Activated gamma-delta T cell (primary cell): Measurements from ENCODE around the gene SLC12A7.

ENCODE experiments used
- DNase-seq: peaks from one replicate; lab custom pipeline; 2025; lab: John Stamatoyannopoulos, UW

SLC12A7 gene

GRCh38 chr5:1018596-1018995 is 93.3 kb downstream of the SLC12A7 start:
- no peak for DNase-seq

GRCh38 chr5:1017691-1018455 is 94.0 kb downstream of the SLC12A7 start:
- DNase-seq = no peak

- DNase-seq = no peak
These were observed 94.8 kb downstream of the SLC12A7 start for GRCh38 chr5:1017056-1017455.

- DNase-seq = no peak
These were observed 95.4 kb downstream of the SLC12A7 start for GRCh38 chr5:1016476-1016875.

GRCh38 chr5:1016036-1016435 is 95.8 kb downstream of the SLC12A7 start:
- DNase-seq = no peak

- DNase-seq = no peak
These were observed 96.4 kb downstream of the SLC12A7 start for GRCh38 chr5:1015507-1015906.

- DNase-seq = no peak
These were observed 97.1 kb downstream of the SLC12A7 start for GRCh38 chr5:1014781-1015221.

- DNase-seq = no peak
These were observed 97.5 kb downstream of the SLC12A7 start for GRCh38 chr5:1014346-1014745.

GRCh38 chr5:1013948-1014301 is 97.9 kb downstream of the SLC12A7 start:
- no peak for DNase-seq

GRCh38 chr5:1013238-1013947 is 98.5 kb downstream of the SLC12A7 start:
- no peak for DNase-seq

- no peak for DNase-seq
These were observed 99.0 kb downstream of the SLC12A7 start for GRCh38 chr5:1012900-1013237.

GRCh38 chr5:1012313-1012841 is 99.5 kb downstream of the SLC12A7 start:
- no peak for DNase-seq

- no peak for DNase-seq
These were observed 100.0 kb downstream of the SLC12A7 start for GRCh38 chr5:1011741-1012312.

- DNase-seq = no peak
These were observed 100.6 kb downstream of the SLC12A7 start for GRCh38 chr5:1011226-1011631.

- no peak for DNase-seq
These were observed 101.2 kb downstream of the SLC12A7 start for GRCh38 chr5:1010641-1011046.

GRCh38 chr5:1010181-1010510 is 101.7 kb downstream of the SLC12A7 start:
- DNase-seq = no peak

- no peak for DNase-seq
These were observed 102.3 kb downstream of the SLC12A7 start for GRCh38 chr5:1009359-1010180.

- DNase-seq = no peak
These were observed 103.2 kb downstream of the SLC12A7 start, which contains the start of gene NKD2 for GRCh38 chr5:1008451-1009358. Gene NKD2, plus strand, starts transcription at chr5:1008802. Its CDS starts 256 bp downstream, at chr5:1009058.

GRCh38 chr5:1007681-1008450 is 104.0 kb downstream of the SLC12A7 start:
- DNase-seq = no peak

- DNase-seq = no peak
These were observed 104.6 kb downstream of the SLC12A7 start for GRCh38 chr5:1007221-1007680.
